NCI-H345 (cell line): ENCODE results near the gene SUSD2.
"Not testable (repeated sequence)": the region's sequence is repeated elsewhere in the genome, so short reads cannot be mapped to it uniquely, and the experiment has no call there.

ENCODE experiments used
- DNase-seq: peaks from one replicate; lab custom pipeline; 2025; lab: John Stamatoyannopoulos, UW

SUSD2 gene

DNA sequence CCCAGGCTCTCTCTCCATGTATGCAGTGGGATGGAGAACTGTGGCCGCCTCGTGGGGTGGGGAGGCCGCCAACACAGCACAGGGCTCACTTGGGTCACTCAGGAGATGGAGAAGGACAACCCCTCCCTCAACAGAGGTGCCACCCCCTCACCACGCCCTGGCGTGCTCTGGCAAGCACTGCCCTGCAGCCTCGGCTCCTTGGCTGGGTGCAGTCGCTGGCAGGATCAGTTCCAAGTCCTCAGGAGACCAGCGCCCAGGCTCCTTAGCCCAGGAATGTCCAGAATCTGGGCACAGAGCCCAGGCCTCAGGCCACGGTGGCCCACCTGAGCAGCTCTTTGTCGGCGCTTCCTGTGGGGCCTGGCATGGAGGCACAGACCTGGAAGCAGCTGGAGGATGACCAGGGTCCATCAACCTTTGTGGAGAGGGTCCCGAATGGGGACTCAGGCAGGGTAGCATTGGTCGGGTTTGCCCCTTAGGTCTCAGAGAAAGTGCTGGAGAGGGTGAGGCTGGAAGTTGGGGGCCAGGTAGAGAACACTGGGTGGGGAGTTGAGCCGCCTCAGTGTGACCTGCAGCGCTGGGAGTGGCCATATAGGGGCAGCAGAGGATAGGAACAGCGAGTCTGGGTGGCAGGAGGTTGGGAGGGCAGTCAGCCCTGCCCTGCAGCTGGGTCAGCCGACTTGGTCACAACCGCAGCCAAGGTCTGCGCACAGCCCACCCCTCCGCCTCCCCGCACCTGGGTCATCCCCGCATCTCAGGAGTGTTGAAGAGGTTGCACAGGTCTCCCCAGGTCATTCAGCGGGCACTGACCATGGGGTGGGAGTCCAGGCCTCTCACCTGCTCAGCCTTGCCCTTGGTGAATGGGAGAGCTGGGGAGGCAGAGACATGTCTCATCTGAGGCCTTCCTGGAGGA is 8.2 kb downstream of the SUSD2 start:
- DNase-seq = no peak

GRCh38 chr22:24190159-24190540 is 8.9 kb downstream of the SUSD2 start:
- no peak for DNase-seq

DNA sequence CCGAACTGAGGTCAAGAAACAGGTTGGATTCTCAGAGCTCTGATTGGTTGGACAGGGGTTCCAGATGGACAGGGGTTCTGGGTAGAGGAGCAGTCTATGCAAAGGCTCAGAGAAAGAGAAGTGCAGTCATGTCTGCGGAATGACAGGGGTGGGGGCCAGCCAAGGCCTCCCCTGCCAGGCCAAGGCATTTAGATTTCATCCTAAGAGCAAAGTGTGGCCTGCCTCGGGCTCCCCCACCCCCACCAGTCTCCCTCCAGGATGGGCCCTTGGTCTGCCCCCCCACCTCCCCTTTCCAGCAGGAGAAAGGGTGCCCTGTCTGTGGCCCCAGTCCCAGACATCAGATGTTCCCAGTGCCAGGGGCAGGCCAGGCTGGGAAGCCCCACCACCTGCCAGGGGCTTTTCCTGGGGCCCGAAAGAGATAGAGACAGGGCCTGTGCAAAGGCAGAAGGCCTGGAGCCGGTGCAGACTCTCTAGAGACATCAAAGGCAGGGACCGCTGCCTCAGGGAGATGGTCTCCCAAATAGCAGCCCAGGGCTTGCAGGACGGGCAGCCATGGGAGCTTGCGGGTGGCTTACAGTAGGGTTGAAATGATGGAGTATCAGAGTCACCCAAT is 9.4 kb downstream of the SUSD2 start:
- DNase-seq = no peak

GRCh38 chr22:24191381-24191841 is 10.1 kb downstream of the SUSD2 start:
- DNase-seq = no peak

DNA sequence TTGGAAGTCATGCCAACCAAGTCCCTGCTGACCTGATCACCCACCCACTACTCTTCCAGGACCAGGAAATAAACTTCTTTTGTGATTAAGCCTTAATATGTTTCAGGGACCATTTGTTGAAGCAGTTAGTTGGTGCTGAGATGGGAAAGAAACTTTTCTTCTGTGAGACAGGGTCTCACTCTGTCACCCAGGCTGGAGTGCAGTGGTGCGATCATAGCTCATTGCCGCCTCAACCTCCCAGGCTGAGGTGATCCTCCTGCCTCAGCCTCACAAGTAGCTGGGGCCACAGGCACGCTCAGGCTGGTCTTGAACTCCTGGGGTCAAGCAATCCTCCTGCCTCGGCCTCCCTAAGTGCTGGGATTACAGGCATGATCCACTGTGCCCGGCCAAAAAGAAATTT is 10.6 kb downstream of the SUSD2 start:
- no peak for DNase-seq

GRCh38 chr22:24198682-24199052 is 17.4 kb downstream of the SUSD2 start:
- DNase-seq = no peak

DNA sequence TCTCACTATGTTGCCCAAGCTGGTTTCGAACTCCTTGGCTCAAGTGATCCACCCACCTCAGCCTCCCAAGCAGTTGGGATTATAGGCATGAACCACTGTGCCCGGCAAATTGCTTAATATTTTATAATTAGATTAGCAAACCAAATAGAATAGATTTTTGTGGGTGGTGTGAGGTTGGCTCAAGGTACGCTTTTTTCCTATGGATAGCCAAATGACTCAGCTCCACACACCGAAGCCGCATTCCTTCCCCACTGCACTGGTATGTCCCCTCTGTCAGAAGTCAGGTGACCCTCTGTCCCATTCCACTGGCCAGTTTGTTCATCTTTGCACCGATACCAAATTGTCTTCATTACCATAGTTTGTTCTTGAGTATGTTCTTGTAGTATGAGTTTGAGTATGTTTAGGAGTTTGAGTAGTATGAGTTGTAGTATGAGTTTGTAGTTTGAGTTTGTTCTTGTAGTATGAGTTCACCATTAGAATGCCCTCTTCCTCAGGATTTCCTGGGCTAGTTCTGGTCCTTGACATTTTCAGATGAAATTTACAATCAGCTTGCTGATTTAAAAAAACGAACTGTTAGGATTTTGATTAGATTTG is 19.4 kb downstream of the SUSD2 start:
- DNase-seq = no peak

- DNase-seq = no peak
Measured at GRCh38 chr22:24201681-24202614, 20.7 kb downstream of the SUSD2 start.

GRCh38 chr22:24203856-24204255 is 22.6 kb downstream of the SUSD2 start:
- not testable (repeated sequence) for DNase-seq

DNA sequence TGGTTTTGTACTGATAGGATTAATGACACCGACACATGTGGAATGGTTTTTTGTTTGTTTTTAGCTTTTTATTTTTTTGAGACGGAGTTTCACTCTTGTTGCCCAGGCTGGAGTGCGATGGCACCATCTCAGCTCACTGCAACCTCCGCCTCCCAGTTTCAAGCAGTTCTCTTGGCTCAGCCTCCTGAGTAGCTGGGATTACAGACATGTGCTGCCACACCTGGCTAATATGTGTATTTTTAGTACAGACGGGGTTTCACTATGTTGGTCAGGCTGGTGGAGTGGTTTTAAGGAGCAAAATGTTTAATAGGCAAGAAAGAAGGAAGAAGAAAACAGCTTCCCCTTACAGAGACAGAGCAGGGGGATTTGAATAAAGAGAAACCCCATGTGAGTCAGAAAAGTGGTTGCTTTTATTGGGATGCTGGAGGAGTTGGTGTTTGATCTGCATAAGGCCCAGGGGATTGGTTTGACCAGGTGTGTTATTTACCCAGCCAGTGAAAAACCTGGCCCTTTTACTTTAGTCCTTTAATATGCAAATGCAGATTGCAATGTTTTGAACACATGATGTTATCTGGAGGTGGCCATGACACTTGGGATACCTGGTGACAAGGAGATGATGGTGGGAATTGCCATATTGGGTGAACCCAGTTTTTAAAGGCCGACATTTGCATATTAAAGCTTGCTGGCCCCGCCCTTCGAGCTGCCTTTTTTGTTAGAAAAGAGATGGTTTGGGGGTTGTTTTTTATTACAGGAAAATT is 24.3 kb downstream of the SUSD2 start:
- DNase-seq = no peak

DNA sequence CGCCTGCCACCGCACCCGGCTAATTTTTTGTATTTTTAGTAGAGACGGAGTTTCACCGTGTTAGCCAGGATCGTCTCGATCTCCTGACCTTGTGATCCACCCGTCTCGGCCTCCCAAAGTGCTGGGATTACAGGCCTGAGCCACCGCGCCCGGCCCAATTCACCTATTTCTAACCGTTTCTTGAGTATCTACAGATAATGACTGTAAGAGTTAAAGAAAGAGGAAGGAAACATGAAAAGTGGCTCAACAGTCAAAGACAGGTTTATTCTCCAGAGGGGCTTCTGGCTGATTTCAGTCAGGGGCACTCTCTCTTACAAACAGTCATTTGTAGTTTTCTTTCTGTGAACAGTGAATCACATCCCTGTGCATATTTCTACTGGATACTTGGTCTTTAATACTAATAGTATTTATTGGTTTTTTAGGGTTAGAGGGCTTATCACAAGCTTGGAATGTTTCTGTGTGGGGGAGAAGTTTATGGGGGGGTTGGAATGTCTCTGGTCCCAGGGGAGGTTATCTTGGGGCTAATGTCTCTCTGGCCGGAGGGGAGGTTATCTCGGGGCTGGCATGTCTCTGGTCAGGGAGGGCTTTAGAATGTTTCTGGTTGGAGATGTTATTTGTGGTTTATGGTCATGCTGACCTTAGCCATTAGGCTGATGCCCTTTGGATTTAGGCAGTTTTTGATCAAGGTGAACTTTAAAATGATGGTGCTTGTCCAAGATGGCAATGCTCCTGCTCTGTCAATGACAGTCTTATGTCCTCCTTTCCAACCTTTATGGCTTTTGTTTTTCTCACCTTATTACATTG is 25.4 kb downstream of the SUSD2 start:
- not testable (repeated sequence) for DNase-seq

- no peak for DNase-seq
Measured at GRCh38 chr22:24207264-24208011, 26.2 kb downstream of the SUSD2 start.

- DNase-seq = no peak
Measured at GRCh38 chr22:24208012-24208749, 26.9 kb downstream of the SUSD2 start.

GRCh38 chr22:24209016-24209415 is 27.7 kb downstream of the SUSD2 start:
- no peak for DNase-seq

DNA sequence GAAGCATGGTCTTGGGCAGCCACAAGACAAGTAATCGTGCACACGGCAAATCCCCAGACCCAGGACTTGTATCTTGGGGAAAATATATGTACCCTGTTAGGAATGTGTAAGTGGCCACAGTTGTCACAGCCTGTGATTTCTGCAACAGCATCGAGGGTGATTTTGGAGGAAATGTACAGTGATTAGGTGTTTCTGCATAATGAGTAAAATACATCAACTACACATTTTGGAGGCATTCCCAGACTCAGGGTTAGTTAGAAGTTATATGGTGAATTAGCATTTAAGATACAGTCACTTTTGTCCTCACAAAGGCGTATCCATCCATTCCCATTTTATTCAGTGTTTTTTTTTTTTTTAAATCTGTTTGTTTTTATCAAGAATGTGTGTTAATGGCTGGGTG is 28.4 kb downstream of the SUSD2 start:
- no peak for DNase-seq

DNA sequence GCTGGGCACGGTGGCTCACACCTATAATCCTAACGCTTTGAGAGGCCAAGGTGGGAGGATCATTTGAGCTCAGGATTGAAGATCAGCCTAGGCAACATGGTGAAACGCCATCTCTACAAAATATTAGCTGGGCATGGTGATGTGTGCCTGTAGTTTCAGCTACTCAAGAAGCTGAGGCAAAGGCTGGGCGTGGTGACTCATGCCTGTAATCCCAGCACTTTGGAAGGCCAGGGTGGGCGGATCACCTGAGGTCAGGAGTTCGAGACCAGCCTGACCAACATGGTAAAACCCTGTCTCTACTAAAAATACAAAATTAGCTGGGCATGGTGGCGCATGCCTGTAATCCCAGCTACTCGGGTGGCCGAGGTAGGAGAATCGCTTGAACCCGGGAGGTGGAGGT is 29.1 kb downstream of the SUSD2 start:
- not testable (repeated sequence) for DNase-seq

- DNase-seq = not testable (repeated sequence)
Measured at GRCh38 chr22:24211716-24212115, 30.4 kb downstream of the SUSD2 start.

DNA sequence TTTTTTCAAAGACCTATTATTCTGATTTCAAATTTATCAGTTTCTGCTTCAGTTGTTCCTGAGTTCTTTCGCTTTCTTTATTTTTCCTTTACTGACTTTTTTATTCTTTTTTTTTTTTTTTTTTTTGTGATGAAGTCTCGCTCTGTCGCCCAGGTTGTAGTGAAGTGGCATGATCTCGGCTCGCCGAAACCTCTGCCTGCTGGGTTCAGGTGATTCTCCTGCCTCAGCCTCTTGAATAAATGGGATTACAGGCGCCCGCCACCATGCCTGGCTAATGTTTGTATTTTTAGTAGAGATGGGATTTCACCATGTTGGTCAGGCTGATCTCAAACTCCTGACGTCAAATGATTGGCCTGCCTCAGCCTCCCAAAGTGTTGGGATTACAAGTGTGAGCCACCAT is 31.8 kb downstream of the SUSD2 start:
- DNase-seq = not testable (repeated sequence)
